ENCODE measurements around the gene GMPPA. TPM values are rescaled to one million over a fixed set of nuclear protein-coding genes. Genes with fewer than 3 reads are reported as not detected.

GMPPA gene
- polyA plus RNA-seq, 3 donors = 27.5 to 39.9 (median 35.8) TPM

GRCh38 chr2:219542931-219543595 is 44.4 kb downstream of the GMPPA start:
- whole genome bisulfite sequencing, 3 donors = 0 to 1% (median 1%) methylated on average over 53 to 66 of the region's 66 CpGs
- peak overlapping the region; percentile 48 for H3K27ac ChIP-seq (ENCODE audit: low read depth, low read length)

GRCh38 chr2:219543596-219544358 is 45.1 kb downstream of the GMPPA start, which contains the start of the genes CHPF and TMEM198:
Gene CHPF, minus strand, starts transcription at chr2:219543809. Its CDS starts 271 bp downstream, at chr2:219543538.
Gene TMEM198, plus strand, starts transcription at chr2:219544028. Its CDS starts 700 bp downstream, at chr2:219544728.
- 0 to 2% (median 1%) methylated on average over 51 to 75 of the region's 75 CpGs for whole genome bisulfite sequencing, 3 donors
- peak within 1 kb of the TSS; percentile 48 for H3K27ac ChIP-seq (ENCODE audit: low read depth, low read length)

GRCh38 chr2:219544567-219544966 is 45.9 kb downstream of the GMPPA start:
- no peak overlapping the region for H3K27ac ChIP-seq (ENCODE audit: low read depth, low read length)
- 38 to 48% (median 40%) methylated on average over 9 of the region's 9 CpGs for WGBS, 3 donors

GRCh38 chr2:219545295-219545942 is 46.7 kb downstream of the GMPPA start:
- H3K27ac ChIP-seq (ENCODE audit: low read depth, low read length) = no peak overlapping the region
- WGBS, 3 donors = 85 to 87% (median 86%) methylated on average over 3 of the region's 3 CpGs

- 61 to 78% (median 62%) methylated on average over 4 of the region's 4 CpGs for WGBS, 3 donors
- H3K27ac ChIP-seq (ENCODE audit: low read depth, low read length) = no peak overlapping the region
Observed at GRCh38 chr2:219545943-219546352, 47.3 kb downstream of the GMPPA start.

- WGBS, 3 donors = 96 to 97% (median 96%) methylated on average over 24 to 26 of the region's 26 CpGs
- H3K27ac ChIP-seq (ENCODE audit: low read depth, low read length) = no peak overlapping the region
Observed at GRCh38 chr2:219547621-219548020, 48.9 kb downstream of the GMPPA start.

- no peak overlapping the region for H3K27ac ChIP-seq (ENCODE audit: low read depth, low read length)
- 93 to 97% (median 93%) methylated on average over 18 of the region's 18 CpGs for WGBS, 3 donors
Observed at GRCh38 chr2:219548990-219549389, 50.3 kb downstream of the GMPPA start.

GRCh38 chr2:219549619-219550018 is 50.9 kb downstream of the GMPPA start:
- no peak overlapping the region for H3K27ac ChIP-seq (ENCODE audit: low read depth, low read length)
- WGBS, 3 donors = 83 to 90% (median 85%) methylated on average over 9 of the region's 9 CpGs

- H3K27ac ChIP-seq (ENCODE audit: low read depth, low read length) = no peak overlapping the region
- WGBS, 3 donors = 7 to 10% (median 9%) methylated on average over 54 of the region's 54 CpGs
Observed at GRCh38 chr2:219551441-219552381, 53.0 kb downstream of the GMPPA start.

- no peak overlapping the region for H3K27ac ChIP-seq (ENCODE audit: low read depth, low read length)
- 1 to 2% (median 1%) methylated on average over 75 to 99 of the region's 99 CpGs for WGBS, 3 donors
Observed at GRCh38 chr2:219552382-219553167, 53.9 kb downstream of the GMPPA start.

GRCh38 chr2:219553168-219553417 is 54.4 kb downstream of the GMPPA start:
- 14 to 35% (median 31%) methylated on average over 7 of the region's 7 CpGs for whole genome bisulfite sequencing, 3 donors
- H3K27ac ChIP-seq (ENCODE audit: low read depth, low read length) = no peak overlapping the region

GRCh38 chr2:219553463-219553963 is 54.8 kb downstream of the GMPPA start:
- WGBS, 3 donors = 73 to 81% (median 79%) methylated on average over 12 of the region's 12 CpGs

GRCh38 chr2:219554350-219554749 is 55.7 kb downstream of the GMPPA start:
- 91 to 95% (median 92%) methylated on average over 15 of the region's 15 CpGs for WGBS, 3 donors
- H3K27ac ChIP-seq (ENCODE audit: low read depth, low read length) = no peak overlapping the region

More at GRCh38 chr2:219553463-219553963, 54.8 kb downstream of the GMPPA start:
- no peak overlapping the region for H3K27ac ChIP-seq (ENCODE audit: low read depth, low read length)

GRCh38 chr2:219555956-219556355 is 57.3 kb downstream of the GMPPA start:
- 93 to 99% (median 97%) methylated on average over 16 to 20 of the region's 20 CpGs for WGBS, 3 donors
- no peak overlapping the region for H3K27ac ChIP-seq (ENCODE audit: low read depth, low read length)

GRCh38 chr2:219556413-219556812 is 57.7 kb downstream of the GMPPA start:
- WGBS, 3 donors = 93 to 98% (median 94%) methylated on average over 18 to 19 of the region's 19 CpGs
- no peak overlapping the region for H3K27ac ChIP-seq (ENCODE audit: low read depth, low read length)

All from adipose tissue (tissue), 3 donors.